GM19324 (cell line): ENCODE data around the gene DAB1.

Experiments used
- ATAC-seq: cut with Tn5 transposase; IDR thresholded peaks from one replicate; pipeline ENCODE4 v1.9.1; 2021; ENCODE audit warnings: mild to moderate bottlenecking, moderate library complexity; ENCODE audit not compliant: unreplicated experiment, low FRiP score

Gene DAB1

GRCh38 chr1:57423656-57424211 is at the start of gene DAB1:
TSS of gene DAB1 (minus strand) at chr1:57424060. CDS start at chr1:57291030, 133,030 bp downstream.
- ATAC-seq: no peak

GRCh38 chr1:57473448-57473847 is 49.6 kb upstream of the DAB1 start:
- no peak for ATAC-seq

- ATAC-seq: no peak
Measured at GRCh38 chr1:57471995-57472394, 48.1 kb upstream of the DAB1 start.

GRCh38 chr1:57470036-57470435 is 46.2 kb upstream of the DAB1 start:
- no peak for ATAC-seq

GRCh38 chr1:57468641-57469523 is 45.0 kb upstream of the DAB1 start:
- no peak for ATAC-seq

GRCh38 chr1:57467830-57468229 is 44.0 kb upstream of the DAB1 start:
- ATAC-seq: no peak

GRCh38 chr1:57464756-57465155 is 40.9 kb upstream of the DAB1 start:
- ATAC-seq: no peak

GRCh38 chr1:57463343-57463742 is 39.5 kb upstream of the DAB1 start:
- ATAC-seq: no peak

GRCh38 chr1:57461405-57461804 is 37.5 kb upstream of the DAB1 start:
- no peak for ATAC-seq

GRCh38 chr1:57451516-57451915 is 27.7 kb upstream of the DAB1 start:
- ATAC-seq: no peak

- ATAC-seq: no peak
Measured at GRCh38 chr1:57450981-57451380, 27.1 kb upstream of the DAB1 start.

GRCh38 chr1:57447551-57447950 is 23.7 kb upstream of the DAB1 start:
- ATAC-seq: no peak

GRCh38 chr1:57443004-57443403 is 19.1 kb upstream of the DAB1 start:
- ATAC-seq: no peak

GRCh38 chr1:57440096-57440495 is 16.2 kb upstream of the DAB1 start:
- ATAC-seq: no peak

GRCh38 chr1:57431400-57431799 is 7.5 kb upstream of the DAB1 start:
- no peak for ATAC-seq

GRCh38 chr1:57424231-57425027 is 569 bp upstream of the DAB1 start:
- ATAC-seq: no peak

- ATAC-seq: no peak
Measured at GRCh38 chr1:57423135-57423655, 665 bp downstream of the DAB1 start.

GRCh38 chr1:57422271-57423134 is 1.4 kb downstream of the DAB1 start:
- no peak for ATAC-seq

- ATAC-seq: no peak
Measured at GRCh38 chr1:57421806-57422205, 2.1 kb downstream of the DAB1 start.
